ENCODE results near the gene TLX1.
"Not testable (repeated sequence)": the region's sequence is repeated elsewhere in the genome, so short reads cannot be mapped to it uniquely, and the experiment has no call there.

Gene TLX1

DNA sequence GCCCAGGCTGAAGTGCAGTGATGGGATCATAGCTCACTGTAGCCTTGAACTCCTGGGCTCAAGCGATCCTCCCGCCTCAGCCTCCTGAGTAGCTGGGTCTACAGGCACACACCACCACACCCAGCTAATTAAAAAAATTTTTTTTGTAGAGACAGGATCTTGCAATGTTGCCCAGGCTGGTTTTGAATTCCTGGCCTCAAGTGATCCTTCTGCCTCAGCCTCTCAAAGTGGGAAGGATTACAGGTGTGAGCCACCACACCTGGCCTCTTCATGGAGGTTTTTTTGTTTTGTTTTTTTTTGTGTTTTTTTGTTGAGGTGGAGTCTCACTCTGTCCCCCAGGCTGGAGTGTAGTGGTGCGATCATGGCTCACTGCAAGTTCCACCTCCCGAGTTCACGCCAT lies 23.4 kb downstream of the TLX1 start:
- DNase-seq, result not testable (repeated sequence)

- no peak for DNase-seq
Observed at GRCh38 chr10:101155896-101156295, 24.8 kb downstream of the TLX1 start.

DNA sequence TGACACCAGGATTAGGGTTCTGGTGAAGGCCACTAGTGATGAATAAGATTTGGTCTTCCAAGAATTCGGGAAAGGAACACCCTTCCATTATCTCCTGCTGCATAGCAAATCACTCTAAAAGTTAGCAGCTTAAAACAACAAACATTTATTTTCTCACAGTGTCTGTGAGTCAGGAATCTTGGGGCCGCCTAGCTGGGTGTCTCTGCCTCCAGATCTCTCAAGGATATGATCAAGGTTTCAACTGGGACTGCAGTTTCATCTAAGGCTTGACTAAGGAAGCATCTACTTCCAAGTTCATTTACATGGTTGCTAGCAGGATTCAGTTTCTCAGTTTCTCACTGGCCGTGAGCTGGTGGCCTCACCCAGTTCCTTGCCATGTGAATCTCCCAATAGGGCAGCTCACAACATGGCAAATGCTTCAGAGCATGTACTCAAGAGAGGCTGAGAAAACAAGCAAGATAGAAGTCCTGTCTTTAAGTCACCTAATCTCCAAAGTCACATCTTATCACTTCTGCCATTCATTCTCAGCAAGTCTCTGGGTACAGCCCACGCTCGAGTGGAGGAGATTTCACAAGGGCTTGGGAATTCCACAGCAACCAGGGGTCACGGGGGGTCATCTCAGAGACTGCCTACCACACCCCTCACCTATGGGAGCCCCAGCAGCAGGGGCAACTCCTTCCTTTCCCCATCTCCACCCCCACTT lies 26.8 kb downstream of the TLX1 start:
- DNase-seq, result no peak

DNA sequence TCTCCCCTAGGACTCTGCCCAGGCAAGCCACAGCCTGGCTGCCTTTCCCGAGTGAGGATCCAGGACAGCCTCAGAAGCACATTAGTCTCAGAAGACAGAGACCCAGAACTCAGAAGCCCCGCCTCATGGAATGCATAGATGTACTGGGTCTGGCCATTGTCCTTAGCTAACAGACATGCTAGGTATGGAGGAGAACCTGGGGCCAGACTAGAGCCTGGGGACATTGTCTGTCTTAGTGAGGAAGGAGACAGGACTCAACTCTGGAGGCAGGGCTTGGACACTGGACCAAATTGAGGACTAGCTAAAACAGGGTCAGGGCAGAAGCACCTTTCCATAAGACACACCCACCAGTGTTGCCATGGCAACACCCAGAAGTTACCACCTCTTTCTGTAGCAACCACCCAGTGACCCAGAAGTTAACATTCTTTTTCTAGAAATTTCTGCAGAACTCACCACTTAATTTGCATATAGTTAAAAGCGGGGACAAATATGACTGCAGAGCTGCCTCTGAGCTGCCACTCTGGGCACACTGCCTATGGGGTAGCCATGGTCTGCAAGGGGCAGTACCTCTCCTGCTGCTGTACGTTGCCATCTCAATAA lies 27.5 kb downstream of the TLX1 start:
- DNase-seq, result no peak

- peak; percentile 61 for DNase-seq
Observed at GRCh38 chr10:101161494-101162299, 30.6 kb downstream of the TLX1 start.

DNA sequence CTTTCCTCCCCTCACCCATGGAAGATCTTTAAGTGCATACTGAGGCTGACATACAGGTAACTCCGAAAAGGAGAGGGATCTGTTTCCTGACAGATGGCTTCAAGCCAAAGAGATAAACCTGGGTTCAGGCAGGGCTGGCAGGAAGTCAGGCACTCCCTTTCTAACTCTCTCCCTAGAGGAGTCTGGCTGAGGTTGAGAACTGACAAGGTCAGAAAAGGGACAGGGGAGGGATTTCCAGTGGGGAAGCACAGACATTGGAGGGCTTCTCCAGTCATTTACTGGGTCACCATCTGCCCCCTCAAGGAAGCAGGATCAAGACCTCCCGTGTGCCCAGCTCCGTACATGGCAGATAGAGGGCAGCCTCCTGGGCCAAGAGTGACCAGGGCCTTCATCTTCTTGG lies 31.6 kb downstream of the TLX1 start:
- DNase-seq, result peak; percentile 6

GRCh38 chr10:101164020-101164419 lies 32.9 kb downstream of the TLX1 start:
- no peak for DNase-seq

- no peak for DNase-seq
Observed at GRCh38 chr10:101165736-101166135, 34.6 kb downstream of the TLX1 start.

GRCh38 chr10:101166430-101166829 lies 35.3 kb downstream of the TLX1 start:
- DNase-seq, result no peak

- DNase-seq, result no peak
Observed at GRCh38 chr10:101172741-101173140, 41.6 kb downstream of the TLX1 start.

- DNase-seq, result no peak
Observed at GRCh38 chr10:101174319-101174718, 43.2 kb downstream of the TLX1 start.

- no peak for DNase-seq
Observed at GRCh38 chr10:101176577-101176976, 45.5 kb downstream of the TLX1 start.

DNA sequence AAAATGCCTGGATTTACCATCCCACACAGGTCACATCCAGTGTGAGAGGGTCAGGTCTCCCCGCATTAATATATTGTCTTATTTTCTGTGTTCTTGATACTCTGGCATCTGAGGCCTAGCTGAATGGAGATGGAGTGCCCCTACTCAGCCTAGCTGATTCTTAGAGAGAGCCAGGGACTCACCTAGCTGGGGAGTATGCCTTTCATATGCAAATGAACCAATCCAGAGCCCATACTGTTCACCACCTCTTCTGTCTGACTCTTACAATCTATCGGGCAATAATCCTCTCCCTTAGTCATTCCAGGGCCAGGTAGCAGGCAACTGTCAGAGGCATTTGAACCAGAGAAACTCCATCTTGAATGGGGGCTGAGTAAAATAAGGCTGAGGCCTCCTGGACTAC lies 51.8 kb downstream of the TLX1 start:
- no peak for DNase-seq

DNA sequence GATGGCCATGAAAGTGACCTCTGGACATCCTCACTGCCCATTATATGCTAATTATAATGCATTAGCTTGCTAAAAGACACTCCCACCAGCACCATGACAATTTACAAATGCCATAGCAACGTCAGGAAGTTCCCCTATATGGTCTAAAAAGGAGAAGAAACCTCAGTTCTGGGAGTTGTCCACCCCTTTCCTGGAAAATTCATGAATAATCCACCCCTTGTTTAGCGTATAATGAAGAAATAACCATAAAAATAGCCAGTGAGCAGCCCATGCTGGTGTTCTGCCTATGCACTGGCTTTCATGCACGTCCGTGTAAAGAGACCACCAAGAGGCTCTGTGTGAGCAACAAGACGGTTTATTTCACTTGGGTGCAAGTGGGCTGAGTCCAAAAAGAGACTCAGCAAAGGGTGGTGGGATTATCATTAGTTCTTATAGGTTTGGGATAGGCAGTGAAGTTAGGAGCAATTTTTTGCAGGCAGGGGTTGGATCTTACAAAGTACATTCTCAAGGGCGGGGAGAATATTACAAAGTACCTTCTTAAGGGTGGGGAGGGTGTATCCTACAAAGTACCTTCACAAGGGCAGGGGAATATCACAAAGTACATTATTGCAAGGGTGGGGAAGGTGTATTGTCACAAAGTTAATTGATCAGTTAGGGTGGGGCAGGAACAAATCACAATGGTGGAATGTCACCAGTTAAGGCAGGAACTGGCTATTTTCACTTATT lies 52.5 kb downstream of the TLX1 start:
- DNase-seq, result no peak
